Vagina (tissue), 2 donors: Measurements from ENCODE around the gene PAFAH1B2. TPM values are rescaled to one million over a fixed set of nuclear protein-coding genes. Genes with fewer than 3 reads are reported as not detected.
"Not testable (repeated sequence)": the region's sequence is repeated elsewhere in the genome, so short reads cannot be mapped to it uniquely, and the experiment has no call there.

Source experiments
- DNase-seq, 2 donors: peaks; one replicate each; pipeline ENCODE4 v3.0.0-alpha.2; 2017; ENCODE audit errors: extremely low spot score in 2 of 2
- H3K27ac ChIP-seq: fragments of 200-600 bp; sonication (generic); one replicate; pipeline ENCODE4 v1.5.1; 2019
- H3K27me3 ChIP-seq: fragments of 200-600 bp; sonication (generic); one replicate; pipeline ENCODE4 v1.5.1; 2019
- H3K36me3 ChIP-seq, 2 donors: fragments of 200-600 bp; sonication (generic); one replicate each; pipeline ENCODE4 v1.5.1; 2017 to 2019
- H3K4me1 ChIP-seq: fragments of 200-600 bp; sonication (generic); one replicate; pipeline ENCODE4 v1.5.1; 2019
- H3K4me3 ChIP-seq, 2 donors: fragments of 200-600 bp; sonication (generic); 1 replicate in 1 of 2; 2 replicates in 1 of 2; pipeline ENCODE4 v1.5.1; 2016 to 2019
- H3K9me3 ChIP-seq: fragments of 200-600 bp; sonication (generic); one replicate; pipeline ENCODE4 v1.5.1; 2019
- CTCF ChIP-seq, 3 experiments: fragments of 450-650 bp in 2 of 3; fragments of 200-600 bp in 1 of 3; sonication (generic) in 1 of 3; IDR thresholded peaks; one replicate each; pipeline ENCODE4 v1.5.1; 2017 to 2019; ENCODE audit warnings: antibody characterized with exemption in 3 of 3, mild to moderate bottlenecking in 2 of 3, moderate library complexity in 2 of 3
- POLR2A ChIP-seq, 2 donors: fragments of 450-650 bp; IDR thresholded peaks; one replicate each; pipeline ENCODE4 v1.6.1; 2017; ENCODE audit warnings: antibody characterized with exemption in 2 of 2, mild to moderate bottlenecking in 2 of 2, moderate library complexity in 2 of 2
- POLR2AphosphoS5 ChIP-seq, 2 donors: sonication (generic); formaldehyde crosslinking; IDR thresholded peaks; one replicate each; pipeline ENCODE4 v1.9.0; 2017; ENCODE audit warnings: antibody characterized with exemption in 2 of 2, mild to moderate bottlenecking in 2 of 2, low read depth in 1 of 2; ENCODE audit not compliant: insufficient read depth in 1 of 2
- intact Hi-C: fragments of 100-400 bp; cut with DNase I; formaldehyde crosslinking; loops from one replicate; pipeline ENCODE4 v1.15.1; 2023
- total RNA-seq: library from RNA; depleted of rRNA; stranded (reverse); fragments of >200 nt; gene quantifications from one replicate; pipeline ENCODE4 v1.2.3, GENCODE V29; 2016

Gene PAFAH1B2
- total RNA-seq, 1 donor from 2014 or later: 68.5 TPM

DNA sequence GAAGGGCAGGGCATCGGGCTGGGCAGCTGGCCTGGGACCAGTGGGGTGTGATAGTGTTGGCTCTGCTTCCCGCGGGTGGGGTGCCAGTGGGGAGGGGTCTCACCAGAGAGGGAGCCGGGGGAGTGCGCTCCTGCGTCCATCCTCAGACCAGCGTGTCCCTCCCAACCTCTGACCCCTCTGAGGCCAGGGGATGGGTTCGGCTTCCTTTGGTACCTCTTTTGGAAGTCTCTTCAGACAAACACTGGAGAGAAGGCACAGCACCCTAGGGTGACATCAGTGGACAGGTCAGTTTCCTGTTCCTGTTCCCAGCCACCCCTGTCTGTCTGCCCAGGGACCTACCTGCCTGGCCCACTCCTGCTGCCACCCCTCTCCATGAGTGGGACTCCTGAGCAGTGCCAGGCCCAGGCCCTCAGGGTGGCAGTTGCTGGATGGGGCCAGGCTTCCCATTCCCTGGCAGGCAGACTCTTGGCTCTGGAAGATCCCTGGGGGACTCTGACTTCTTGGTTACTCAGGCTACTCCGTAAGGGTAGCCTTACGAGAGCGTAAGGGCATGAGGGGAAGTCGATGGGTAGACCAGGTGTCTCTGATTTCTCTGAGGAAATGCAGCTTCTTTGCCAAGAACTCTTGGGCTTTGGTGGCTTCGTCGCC, 57.7 kb downstream of the PAFAH1B2 start:
- Histone ChIP-seq H3K4me3 (peak overlapping the region; percentile 46 to 54), H3K27ac (peak overlapping the region; percentile 78), H3K36me3 (peaks cover 0 to 23% of the 10 kb centered on the region in 2 donors), H3K9me3 (no peaks in the 10 kb centered on the region), H3K4me1 (peaks cover 21% of the 10 kb centered on the region), H3K27me3 (no peaks in the 10 kb centered on the region)
- intact Hi-C loops: no loop called here
- TF ChIP-seq POLR2A (IDR thresholded peaks at IDR 0.05) (no peak), POLR2AphosphoS5 (IDR thresholded peaks at IDR 0.05; ENCODE audit: insufficient read depth in 1 of 2, low read depth in 1 of 2) (peak in 1 of 2 donors; percentile 22)
- no peak for DNase-seq

- no peak for TF ChIP-seq POLR2AphosphoS5 (IDR thresholded peaks at IDR 0.05; ENCODE audit: insufficient read depth in 1 of 2, low read depth in 1 of 2)
- TF ChIP-seq CTCF (IDR thresholded peaks at IDR 0.05): no peak
- no peak for DNase-seq
- peak overlapping the region; percentile 78 for H3K27ac ChIP-seq
- H3K9me3 ChIP-seq: no peaks in the 10 kb centered on the region
- H3K4me1 ChIP-seq: peaks cover 15% of the 10 kb centered on the region
- intact Hi-C loops: no loop called here
- peaks cover 0 to 23% of the 10 kb centered on the region in 2 donors for H3K36me3 ChIP-seq
- peak overlapping the region; percentile 46 to 54 for H3K4me3 ChIP-seq
- no peaks in the 10 kb centered on the region for H3K27me3 ChIP-seq
Measured at GRCh38 chr11:117202386-117203068, 58.4 kb downstream of the PAFAH1B2 start.

- H3K4me3 ChIP-seq: peak overlapping the region; percentile 46 to 54
- H3K36me3 ChIP-seq: peaks cover 0 to 23% of the 10 kb centered on the region in 2 donors
- intact Hi-C loops: no loop called here
- TF ChIP-seq CTCF (IDR thresholded peaks at IDR 0.05): no peak
- TF ChIP-seq POLR2AphosphoS5 (IDR thresholded peaks at IDR 0.05; ENCODE audit: insufficient read depth in 1 of 2, low read depth in 1 of 2): peak in 1 of 2 donors; percentile 55
- no peak for TF ChIP-seq POLR2A (IDR thresholded peaks at IDR 0.05)
- H3K9me3 ChIP-seq: no peaks in the 10 kb centered on the region
- peaks cover 10% of the 10 kb centered on the region for H3K4me1 ChIP-seq
- no peak for DNase-seq
- peak overlapping the region; percentile 78 for H3K27ac ChIP-seq
- no peaks in the 10 kb centered on the region for H3K27me3 ChIP-seq
Measured at GRCh38 chr11:117203069-117203407, 59.0 kb downstream of the PAFAH1B2 start.

DNA sequence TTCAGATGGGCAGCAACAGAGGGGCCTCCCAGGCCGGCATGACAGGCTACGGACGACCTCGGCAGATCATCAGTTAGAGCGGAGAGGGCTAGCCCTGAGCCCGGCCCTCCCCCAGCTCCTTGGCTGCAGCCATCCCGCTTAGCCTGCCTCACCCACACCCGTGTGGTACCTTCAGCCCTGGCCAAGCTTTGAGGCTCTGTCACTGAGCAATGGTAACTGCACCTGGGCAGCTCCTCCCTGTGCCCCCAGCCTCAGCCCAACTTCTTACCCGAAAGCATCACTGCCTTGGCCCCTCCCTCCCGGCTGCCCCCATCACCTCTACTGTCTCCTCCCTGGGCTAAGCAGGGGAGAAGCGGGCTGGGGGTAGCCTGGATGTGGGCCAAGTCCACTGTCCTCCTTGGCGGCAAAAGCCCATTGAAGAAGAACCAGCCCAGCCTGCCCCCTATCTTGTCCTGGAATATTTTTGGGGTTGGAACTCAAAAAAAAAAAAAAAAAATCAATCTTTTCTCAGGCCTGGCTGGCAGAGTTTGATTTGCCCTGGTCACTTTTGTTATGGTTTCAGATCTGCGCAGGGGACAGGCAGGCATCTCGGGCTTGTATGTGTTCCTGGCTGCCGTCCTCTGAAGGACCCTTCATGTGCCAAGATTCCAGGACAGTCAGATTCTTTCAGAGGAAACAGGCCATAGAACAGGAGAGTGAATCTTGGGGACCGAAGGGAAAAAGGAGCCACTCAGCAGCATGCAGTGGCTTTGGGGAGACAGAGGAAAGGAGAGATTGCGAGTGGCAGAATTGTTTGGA, 60.4 kb downstream of the PAFAH1B2 start:
- intact Hi-C loops: no loop called here
- H3K4me1 ChIP-seq: no peaks in the 10 kb centered on the region
- peaks cover 0 to 23% of the 10 kb centered on the region in 2 donors for H3K36me3 ChIP-seq
- H3K27ac ChIP-seq: peak overlapping the region; percentile 78
- TF ChIP-seq POLR2AphosphoS5 (IDR thresholded peaks at IDR 0.05; ENCODE audit: insufficient read depth in 1 of 2, low read depth in 1 of 2) (peak in 1 of 2 donors; percentile 52), CTCF (IDR thresholded peaks at IDR 0.05) (no peak), POLR2A (IDR thresholded peaks at IDR 0.05) (no peak)
- DNase-seq: no peak
- no peaks in the 10 kb centered on the region for H3K9me3 ChIP-seq
- H3K27me3 ChIP-seq: no peaks in the 10 kb centered on the region
- peak overlapping the region; percentile 46 to 54 for H3K4me3 ChIP-seq

- Histone ChIP-seq H3K4me3 (no peak overlapping the region), H3K4me1 (no peaks in the 10 kb centered on the region), H3K9me3 (no peaks in the 10 kb centered on the region), H3K27me3 (no peaks in the 10 kb centered on the region), H3K36me3 (peaks cover 0 to 23% of the 10 kb centered on the region in 2 donors), H3K27ac (peak overlapping the region; percentile 78)
- intact Hi-C loops: no loop called here
- TF ChIP-seq POLR2AphosphoS5 (IDR thresholded peaks at IDR 0.05; ENCODE audit: insufficient read depth in 1 of 2, low read depth in 1 of 2) (peak in 1 of 2 donors; percentile 66), CTCF (IDR thresholded peaks at IDR 0.05) (no peak), POLR2A (IDR thresholded peaks at IDR 0.05) (no peak)
- no peak for DNase-seq
Measured at GRCh38 chr11:117205211-117205818, 61.2 kb downstream of the PAFAH1B2 start.

GRCh38 chr11:117206111-117206510, 62.0 kb downstream of the PAFAH1B2 start:
- DNase-seq, H3K4me1 ChIP-seq, H3K27me3 ChIP-seq, H3K4me3 ChIP-seq, intact Hi-C loops, H3K27ac ChIP-seq, H3K9me3 ChIP-seq: not testable (repeated sequence)
- H3K36me3 ChIP-seq: peaks cover 0 to 23% of the 10 kb centered on the region in 2 donors

- DNase-seq, H3K4me1 ChIP-seq, H3K9me3 ChIP-seq, H3K27ac ChIP-seq, intact Hi-C loops, H3K27me3 ChIP-seq, H3K4me3 ChIP-seq: not testable (repeated sequence)
- peaks cover 0 to 23% of the 10 kb centered on the region in 2 donors for H3K36me3 ChIP-seq
Measured at GRCh38 chr11:117206859-117207258, 62.8 kb downstream of the PAFAH1B2 start.
